ENCODE measurements around the gene MRPL34.

Gene MRPL34

DNA sequence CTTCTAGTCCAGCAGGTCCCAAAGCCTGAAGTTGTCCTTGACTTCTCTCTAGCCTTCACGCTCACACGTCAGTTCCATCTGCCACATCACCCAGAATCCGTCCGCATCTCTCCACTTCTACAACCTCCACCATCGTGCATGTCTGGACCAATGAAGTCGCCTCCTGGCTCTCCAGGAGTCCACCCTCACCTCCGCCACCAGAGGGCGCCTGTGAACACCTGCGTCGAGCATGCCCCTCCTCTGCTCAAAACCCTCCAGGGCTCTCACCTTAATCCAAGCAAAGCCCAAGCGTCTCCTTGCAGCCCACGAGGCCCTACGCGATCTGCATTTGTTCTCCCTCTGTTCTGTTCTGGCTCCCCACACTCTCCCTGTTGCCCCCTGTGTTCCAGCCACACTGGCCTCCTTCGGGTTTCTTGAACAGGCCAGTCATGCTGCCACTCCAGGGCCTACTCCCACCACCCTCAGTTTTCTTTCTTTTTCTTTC, 44.8 kb upstream of the MRPL34 start:
- H4K20me1 ChIP-seq (ENCODE audit: insufficient read depth): no peaks in the 10 kb centered on the region
- H3K27ac ChIP-seq: no peak overlapping the region
- no peaks in the 10 kb centered on the region for H3K27me3 ChIP-seq (ENCODE audit: insufficient read depth, low read depth)
- H3K36me3 ChIP-seq (ENCODE audit: insufficient read depth): no peaks in the 10 kb centered on the region
- no peaks in the 10 kb centered on the region for H3K4me1 ChIP-seq (ENCODE audit: low read depth, poor library complexity, severe bottlenecking)
- H3K4me3 ChIP-seq (IDR thresholded peaks at IDR 0.05; ENCODE audit: insufficient read depth, low read depth, low read length): no peak overlapping the region
- peak overlapping the region; percentile 69 for H2AFZ ChIP-seq (ENCODE audit: low read depth)
- TF ChIP-seq CTCF (conservative IDR thresholded peaks at IDR 0.05; ENCODE audit: low read depth, low read length): peak; percentile 91
- H3K4me2 ChIP-seq: no peak overlapping the region
- no peak overlapping the region for H3K9ac ChIP-seq
- no peaks in the 10 kb centered on the region for H3K79me2 ChIP-seq (ENCODE audit: insufficient read depth, low read depth)

- H3K27ac ChIP-seq: no peak overlapping the region
- no peak overlapping the region for H3K4me2 ChIP-seq
- H3K4me1 ChIP-seq (ENCODE audit: low read depth, poor library complexity, severe bottlenecking): peaks cover 6% of the 10 kb centered on the region
- H3K79me2 ChIP-seq (ENCODE audit: insufficient read depth, low read depth): no peaks in the 10 kb centered on the region
- H3K27me3 ChIP-seq (ENCODE audit: insufficient read depth, low read depth): no peaks in the 10 kb centered on the region
- H3K4me3 ChIP-seq (IDR thresholded peaks at IDR 0.05; ENCODE audit: insufficient read depth, low read depth, low read length): no peak overlapping the region
- no peak overlapping the region for H2AFZ ChIP-seq (ENCODE audit: low read depth)
- H4K20me1 ChIP-seq (ENCODE audit: insufficient read depth): no peaks in the 10 kb centered on the region
- H3K9ac ChIP-seq: no peak overlapping the region
- H3K36me3 ChIP-seq (ENCODE audit: insufficient read depth): no peaks in the 10 kb centered on the region
- no peak for TF ChIP-seq CTCF (conservative IDR thresholded peaks at IDR 0.05; ENCODE audit: low read depth, low read length)
Observed at GRCh38 chr19:17262557-17262956, 43.1 kb upstream of the MRPL34 start.

DNA sequence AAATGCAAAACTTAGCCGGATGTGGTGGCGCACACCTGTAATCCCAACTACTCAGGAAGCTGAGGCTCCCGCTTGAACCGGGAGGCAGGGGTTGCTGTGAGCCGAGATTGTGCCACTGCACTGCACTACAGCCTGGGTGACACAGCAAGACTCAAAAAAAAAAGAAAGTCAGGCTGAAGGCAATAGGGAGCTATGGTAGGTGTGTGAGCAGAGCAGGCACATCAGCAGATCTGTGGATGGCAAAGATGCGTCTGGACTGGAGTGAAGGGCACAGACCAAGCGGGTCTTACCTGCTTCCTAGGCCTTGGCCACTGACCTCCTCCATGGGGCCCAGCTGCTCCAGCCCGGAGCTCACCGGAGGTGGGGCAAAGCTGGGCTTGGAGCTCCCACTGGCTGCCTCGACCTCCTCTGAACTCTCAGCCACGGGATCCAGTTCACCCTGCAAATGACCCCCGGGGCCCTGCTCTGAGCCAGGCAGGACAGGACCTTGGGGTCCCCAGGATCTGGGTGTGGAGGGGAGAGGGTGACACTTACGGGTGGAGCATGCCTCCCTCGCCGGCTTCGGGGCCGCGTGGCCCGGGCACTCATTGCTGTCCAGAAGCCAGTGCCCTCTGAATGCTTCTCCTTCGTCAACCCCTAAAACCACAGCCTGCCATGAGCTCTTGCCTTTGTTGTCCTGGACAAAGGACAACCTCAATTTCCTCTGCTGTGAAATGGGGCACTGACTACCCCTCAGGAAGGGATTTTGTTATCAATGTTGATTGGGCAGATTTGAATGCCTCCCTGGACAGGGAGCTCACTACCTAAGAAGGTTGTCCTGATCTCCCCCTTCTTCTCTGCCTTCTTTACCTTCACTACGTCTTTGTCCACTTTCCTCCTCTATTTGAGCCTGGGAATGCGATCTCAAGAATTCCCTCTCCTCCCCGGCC, 41.7 kb upstream of the MRPL34 start:
- Histone ChIP-seq H3K27me3 (ENCODE audit: insufficient read depth, low read depth) (no peaks in the 10 kb centered on the region), H2AFZ (ENCODE audit: low read depth) (no peak overlapping the region), H3K4me1 (ENCODE audit: low read depth, poor library complexity, severe bottlenecking) (peaks cover 14% of the 10 kb centered on the region), H3K9ac (no peak overlapping the region), H3K4me3 (IDR thresholded peaks at IDR 0.05; ENCODE audit: insufficient read depth, low read depth, low read length) (no peak overlapping the region), H3K36me3 (ENCODE audit: insufficient read depth) (no peaks in the 10 kb centered on the region), H4K20me1 (ENCODE audit: insufficient read depth) (no peaks in the 10 kb centered on the region), H3K4me2 (no peak overlapping the region), H3K79me2 (ENCODE audit: insufficient read depth, low read depth) (peaks cover 6% of the 10 kb centered on the region; the same call in 1 of the 2 replicates), H3K27ac (no peak overlapping the region)
- TF ChIP-seq CTCF (conservative IDR thresholded peaks at IDR 0.05; ENCODE audit: low read depth, low read length): no peak

DNA sequence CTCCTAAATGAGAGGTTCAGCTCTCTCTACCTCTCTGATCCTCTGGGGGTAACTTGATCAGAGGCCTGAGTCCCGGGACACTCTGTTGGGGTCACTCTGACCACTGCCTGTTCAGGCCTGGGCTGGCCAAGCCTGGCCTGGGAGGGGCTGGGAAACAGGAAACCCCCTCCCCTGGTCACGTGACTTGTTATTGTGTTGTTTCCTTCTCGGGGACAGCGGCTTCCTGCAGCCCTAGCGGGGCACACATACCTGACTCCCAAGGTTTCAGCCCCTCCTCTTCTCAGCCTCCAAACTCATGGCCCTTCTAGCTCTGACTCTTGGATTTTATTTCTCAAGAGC, 41.1 kb upstream of the MRPL34 start, which contains the start of gene USHBP1:
TSS of gene USHBP1 (minus strand) at position 105 of the 339 bp plus-strand sequence. CDS start 446 bp downstream, outside the sequence.
- Histone ChIP-seq H4K20me1 (ENCODE audit: insufficient read depth) (no peaks in the 10 kb centered on the region), H3K4me3 (IDR thresholded peaks at IDR 0.05; ENCODE audit: insufficient read depth, low read depth, low read length) (no peak within 1 kb of the TSS)

More for the DNA sequence above, 41.1 kb upstream of the MRPL34 start, which contains the start of gene USHBP1:
- Histone ChIP-seq H3K27me3 (ENCODE audit: insufficient read depth, low read depth) (no peaks in the 10 kb centered on the region), H3K27ac (no peak within 1 kb of the TSS), H3K4me1 (ENCODE audit: low read depth, poor library complexity, severe bottlenecking) (peaks cover 14% of the 10 kb centered on the region), H3K4me2 (no peak within 1 kb of the TSS), H3K79me2 (ENCODE audit: insufficient read depth, low read depth) (peaks cover 6% of the 10 kb centered on the region; the same call in 1 of the 2 replicates), H3K36me3 (ENCODE audit: insufficient read depth) (no peaks in the 10 kb centered on the region), H3K9ac (no peak within 1 kb of the TSS), H2AFZ (ENCODE audit: low read depth) (no peak within 1 kb of the TSS)
- TF ChIP-seq CTCF (conservative IDR thresholded peaks at IDR 0.05; ENCODE audit: low read depth, low read length): no peak

Measured in KMS-11 (cell line).